Stimulated activated CD4-positive, alpha-beta T cell treated with anti-CD3 and anti-CD28 coated beads, Interleukin-4, amount 100 ng/mL, for 48 hours (primary cell): Measurements from ENCODE around the gene CLEC19A.

Source experiments
- DNase-seq, 2 donors: peaks; one replicate each; pipeline ENCODE4 v3.0.0-alpha.2; 2020; ENCODE audit warnings: low read depth in 2 of 2

CLEC19A gene

GRCh38 chr16:19323596-19323995 lies 38.1 kb downstream of the CLEC19A start:
- DNase-seq = no peak

GRCh38 chr16:19328364-19328763 lies 42.8 kb downstream of the CLEC19A start:
- DNase-seq = no peak

- no peak for DNase-seq
These were observed 44.4 kb downstream of the CLEC19A start for GRCh38 chr16:19329932-19330331.

GRCh38 chr16:19330841-19331397 lies 45.4 kb downstream of the CLEC19A start:
- no peak for DNase-seq

GRCh38 chr16:19331794-19332193 lies 46.3 kb downstream of the CLEC19A start:
- no peak for DNase-seq

- DNase-seq = no peak
These were observed 52.8 kb downstream of the CLEC19A start for GRCh38 chr16:19338335-19338734.

- DNase-seq = no peak
These were observed 58.8 kb downstream of the CLEC19A start for GRCh38 chr16:19344224-19344801.

GRCh38 chr16:19344980-19345379 lies 59.4 kb downstream of the CLEC19A start:
- no peak for DNase-seq

GRCh38 chr16:19346335-19346922 lies 60.9 kb downstream of the CLEC19A start:
- DNase-seq = no peak

- DNase-seq = no peak
These were observed 62.6 kb downstream of the CLEC19A start for GRCh38 chr16:19348125-19348524.

- DNase-seq = no peak
These were observed 63.2 kb downstream of the CLEC19A start for GRCh38 chr16:19348578-19349315.

- no peak for DNase-seq
These were observed 68.8 kb downstream of the CLEC19A start for GRCh38 chr16:19354371-19354770.

GRCh38 chr16:19356024-19356952 lies 70.8 kb downstream of the CLEC19A start:
- no peak for DNase-seq

GRCh38 chr16:19359556-19359955 lies 74.0 kb downstream of the CLEC19A start:
- no peak for DNase-seq
